Measurements from ENCODE around the gene FUOM. TPM values are rescaled to one million over a fixed set of nuclear protein-coding genes. Genes with fewer than 3 reads are reported as not detected.
"Not testable (repeated sequence)": the region's sequence is repeated elsewhere in the genome, so short reads cannot be mapped to it uniquely, and the experiment has no call there.

Gene FUOM
- total and polyA plus RNA-seq, 7 experiments from 2014 or later = 11.2 to 24.6 (median 20.5) TPM

GRCh38 chr10:133322064-133322709 is 35.6 kb downstream of the FUOM start:
- H3K9me3 ChIP-seq (ENCODE audit: control insufficient read depth in 2 of 3, low read length in 3 of 3); H3K36me3 Mint-ChIP-seq; H3K9me3 Mint-ChIP-seq; H3K4me3 Mint-ChIP-seq; H3K36me3 ChIP-seq (ENCODE audit: control insufficient read depth in 2 of 3, insufficient read depth in 3 of 3, low read length in 3 of 3); H3K27ac ChIP-seq (ENCODE audit: low read depth, low read length); H3K4me3 ChIP-seq (ENCODE audit: low read length); ATAC-seq; POLR2A ChIA-PET; H3K27ac Mint-ChIP-seq; DNase-seq; intact Hi-C loops (cut with micrococcal nuclease); H3K27me3 ChIP-seq (ENCODE audit: control insufficient read depth in 2 of 2, insufficient read depth in 2 of 2, low read length in 2 of 2): not testable (repeated sequence)
- CTCF ChIA-PET = interaction anchor here (2.2 kb wide), 1 partner anchor 7 kb away, joined by 10 read pairs; no protein-coding TSS in a partner anchor
- peaks cover 2 to 28% (median 13%) of the 10 kb centered on the region in 5 donors for H3K27me3 Mint-ChIP-seq
- peaks cover 5 to 11% of the 10 kb centered on the region in 2 donors for H3K4me1 ChIP-seq (ENCODE audit: control insufficient read depth in 2 of 2, insufficient read depth in 2 of 2, low read length in 2 of 2)
- peaks cover 2 to 16% (median 14%) of the 10 kb centered on the region in 7 donors for H3K4me1 Mint-ChIP-seq

GRCh38 chr10:133320852-133321422 is 36.9 kb downstream of the FUOM start:
- H3K36me3 ChIP-seq (ENCODE audit: control insufficient read depth in 2 of 3, insufficient read depth in 3 of 3, low read length in 3 of 3); H3K27ac Mint-ChIP-seq; H3K27ac ChIP-seq (ENCODE audit: low read depth, low read length); DNase-seq; POLR2A ChIA-PET; H3K4me3 ChIP-seq (ENCODE audit: low read length); intact Hi-C loops (cut with micrococcal nuclease); H3K36me3 Mint-ChIP-seq; H3K9me3 ChIP-seq (ENCODE audit: control insufficient read depth in 2 of 3, low read length in 3 of 3); H3K4me1 ChIP-seq (ENCODE audit: control insufficient read depth in 2 of 2, insufficient read depth in 2 of 2, low read length in 2 of 2); H3K27me3 ChIP-seq (ENCODE audit: control insufficient read depth in 2 of 2, insufficient read depth in 2 of 2, low read length in 2 of 2); ATAC-seq; H3K9me3 Mint-ChIP-seq; H3K4me3 Mint-ChIP-seq: not testable (repeated sequence)
- CTCF ChIA-PET = interaction anchor here (2.2 kb wide), 1 partner anchor 9 kb away, joined by 10 read pairs; no protein-coding TSS in a partner anchor
- peaks cover 0 to 13% (median 10%) of the 10 kb centered on the region in 7 donors for H3K4me1 Mint-ChIP-seq
- H3K27me3 Mint-ChIP-seq = peaks cover 0 to 19% (median 10%) of the 10 kb centered on the region in 5 donors

- CTCF ChIA-PET = interaction anchor here (0.7 to 1.6 kb wide), 4 partner anchors 9 to 175 kb away, joined by 3 to 6 read pairs (median 3); no protein-coding TSS in a partner anchor
- ATAC-seq = peak; percentile 96
Measured at GRCh38 chr10:133318494-133319127, 39.2 kb downstream of the FUOM start.

GRCh38 chr10:133316732-133317131 is 41.1 kb downstream of the FUOM start:
- Mint-ChIP-seq H3K36me3 (peaks cover 0 to 6% (median 0%) of the 10 kb centered on the region in 5 donors), H3K4me3 (no peak overlapping the region), H3K27ac (no peak overlapping the region), H3K9me3 (peaks cover 0 to 5% (median 0%) of the 10 kb centered on the region in 11 donors), H3K4me1 (peaks cover 0 to 13% (median 11%) of the 10 kb centered on the region in 7 donors), H3K27me3 (peaks cover 0 to 11% (median 6%) of the 10 kb centered on the region in 5 donors)
- H3K4me1 ChIP-seq (ENCODE audit: control insufficient read depth in 2 of 2, insufficient read depth in 2 of 2, low read length in 2 of 2) = no peaks in the 10 kb centered on the region
- ATAC-seq (no peak), DNase-seq (no peak)
- H3K27me3 ChIP-seq (ENCODE audit: control insufficient read depth in 2 of 2, insufficient read depth in 2 of 2, low read length in 2 of 2) = no peaks in the 10 kb centered on the region
- no peak overlapping the region for H3K4me3 ChIP-seq (ENCODE audit: low read length)
- no peak overlapping the region for H3K27ac ChIP-seq (ENCODE audit: low read depth, low read length)
- no peaks in the 10 kb centered on the region for H3K9me3 ChIP-seq (ENCODE audit: control insufficient read depth in 2 of 3, low read length in 3 of 3)
- peaks cover 0 to 17% (median 5%) of the 10 kb centered on the region in 3 experiments for H3K36me3 ChIP-seq (ENCODE audit: control insufficient read depth in 2 of 3, insufficient read depth in 3 of 3, low read length in 3 of 3)
- POLR2A ChIA-PET = no interaction called here
- CTCF ChIA-PET = no interaction called here
- intact Hi-C loops (cut with micrococcal nuclease) = loop anchor here in 1 of 2 donors (5.0 kb wide), 1 partner anchor 374 kb away; the partner anchor contains the start of gene CFAP46

More at GRCh38 chr10:133318494-133319127, 39.2 kb downstream of the FUOM start:
- DNase-seq = peak in 8 of 9 donors; percentile 38 to 78 (median 52)
- POLR2A ChIA-PET = no interaction called here
- H3K27me3 ChIP-seq (ENCODE audit: control insufficient read depth in 2 of 2, insufficient read depth in 2 of 2, low read length in 2 of 2) = no peaks in the 10 kb centered on the region
- no peaks in the 10 kb centered on the region for H3K36me3 Mint-ChIP-seq
- H3K9me3 Mint-ChIP-seq = peaks cover 0 to 8% (median 0%) of the 10 kb centered on the region in 11 donors
- peaks cover 0 to 13% (median 11%) of the 10 kb centered on the region in 7 donors for H3K4me1 Mint-ChIP-seq
- no peak overlapping the region for H3K27ac ChIP-seq (ENCODE audit: low read depth, low read length)
- no peaks in the 10 kb centered on the region for H3K4me1 ChIP-seq (ENCODE audit: control insufficient read depth in 2 of 2, insufficient read depth in 2 of 2, low read length in 2 of 2)
- intact Hi-C loops (cut with micrococcal nuclease) = loop anchor here (1.0 to 5.0 kb wide), 5 partner anchors 9 to 376 kb away; partner anchors contain the start of gene CFAP46 (in 1 of the 2)
- H3K36me3 ChIP-seq (ENCODE audit: control insufficient read depth in 2 of 3, insufficient read depth in 3 of 3, low read length in 3 of 3) = no peaks in the 10 kb centered on the region
- H3K4me3 ChIP-seq (ENCODE audit: low read length) = peak overlapping the region; percentile 41
- peak overlapping the region in 1 of 9 donors; percentile 49 for H3K27ac Mint-ChIP-seq
- H3K27me3 Mint-ChIP-seq = peaks cover 0 to 15% (median 6%) of the 10 kb centered on the region in 5 donors
- H3K9me3 ChIP-seq (ENCODE audit: control insufficient read depth in 2 of 3, low read length in 3 of 3) = no peaks in the 10 kb centered on the region
- H3K4me3 Mint-ChIP-seq = peak overlapping the region; percentile 34 to 77 (median 70)

GRCh38 chr10:133316266-133316665 is 41.6 kb downstream of the FUOM start:
- Mint-ChIP-seq H3K27me3 (peaks cover 0 to 11% (median 6%) of the 10 kb centered on the region in 5 donors), H3K9me3 (peaks cover 0 to 5% (median 0%) of the 10 kb centered on the region in 11 donors), H3K4me1 (peaks cover 0 to 16% (median 11%) of the 10 kb centered on the region in 7 donors), H3K27ac (peak overlapping the region in 1 of 9 donors; percentile 46), H3K36me3 (peaks cover 0 to 10% (median 2%) of the 10 kb centered on the region in 5 donors), H3K4me3 (peak overlapping the region in 2 of 10 donors; percentile 30 to 44)
- Histone ChIP-seq H3K9me3 (ENCODE audit: control insufficient read depth in 2 of 3, low read length in 3 of 3) (no peaks in the 10 kb centered on the region), H3K27ac (ENCODE audit: low read depth, low read length) (no peak overlapping the region), H3K36me3 (ENCODE audit: control insufficient read depth in 2 of 3, insufficient read depth in 3 of 3, low read length in 3 of 3) (peaks cover 3 to 20% (median 10%) of the 10 kb centered on the region in 3 experiments), H3K4me3 (ENCODE audit: low read length) (no peak overlapping the region), H3K27me3 (ENCODE audit: control insufficient read depth in 2 of 2, insufficient read depth in 2 of 2, low read length in 2 of 2) (no peaks in the 10 kb centered on the region), H3K4me1 (ENCODE audit: control insufficient read depth in 2 of 2, insufficient read depth in 2 of 2, low read length in 2 of 2) (no peaks in the 10 kb centered on the region)
- CTCF ChIA-PET = interaction anchor here (2.0 kb wide), 1 partner anchor 9 kb away, joined by 9 read pairs; no protein-coding TSS in a partner anchor
- POLR2A ChIA-PET = interaction anchor here (0.6 to 1.7 kb wide), 2 partner anchors 8 to 10 kb away, joined by 3 to 10 read pairs; no protein-coding TSS in a partner anchor
- intact Hi-C loops (cut with micrococcal nuclease) = loop anchor here in 1 of 2 donors (5.0 kb wide), 1 partner anchor 374 kb away; the partner anchor contains the start of gene CFAP46
- no peak for DNase-seq
- no peak for ATAC-seq

GRCh38 chr10:133315847-133316246 is 42.0 kb downstream of the FUOM start:
- Histone ChIP-seq H3K36me3 (ENCODE audit: control insufficient read depth in 2 of 3, insufficient read depth in 3 of 3, low read length in 3 of 3) (peaks cover 7 to 24% (median 11%) of the 10 kb centered on the region in 3 experiments), H3K27ac (ENCODE audit: low read depth, low read length) (no peak overlapping the region), H3K9me3 (ENCODE audit: control insufficient read depth in 2 of 3, low read length in 3 of 3) (no peaks in the 10 kb centered on the region), H3K27me3 (ENCODE audit: control insufficient read depth in 2 of 2, insufficient read depth in 2 of 2, low read length in 2 of 2) (no peaks in the 10 kb centered on the region), H3K4me3 (ENCODE audit: low read length) (no peak overlapping the region), H3K4me1 (ENCODE audit: control insufficient read depth in 2 of 2, insufficient read depth in 2 of 2, low read length in 2 of 2) (no peaks in the 10 kb centered on the region)
- ChIA-PET CTCF (interaction anchor here (0.6 to 2.0 kb wide), 3 partner anchors 9 to 525 kb away, joined by 3 to 9 read pairs (median 5); no protein-coding TSS in a partner anchor), POLR2A (interaction anchor here (0.6 to 1.7 kb wide), 3 partner anchors 9 to 40 kb away, joined by 3 to 10 read pairs (median 3); no protein-coding TSS in a partner anchor)
- peak overlapping the region in 1 of 9 donors; percentile 46 for H3K27ac Mint-ChIP-seq
- H3K4me3 Mint-ChIP-seq = peak overlapping the region in 1 of 10 donors; percentile 30
- intact Hi-C loops (cut with micrococcal nuclease) = loop anchor here in 1 of 2 donors (5.0 kb wide), 1 partner anchor 374 kb away; the partner anchor contains the start of gene CFAP46
- H3K9me3 Mint-ChIP-seq = peaks cover 0 to 5% (median 0%) of the 10 kb centered on the region in 11 donors
- DNase-seq (no peak), ATAC-seq (no peak)
- peaks cover 0 to 11% (median 6%) of the 10 kb centered on the region in 5 donors for H3K27me3 Mint-ChIP-seq
- H3K36me3 Mint-ChIP-seq = peaks cover 0 to 10% (median 2%) of the 10 kb centered on the region in 5 donors
- H3K4me1 Mint-ChIP-seq = peaks cover 0 to 17% (median 11%) of the 10 kb centered on the region in 7 donors

Measured in naive thymus-derived CD4-positive, alpha-beta T cell (primary cell).